Uterus (tissue), 4 donors: Measurements from ENCODE around the gene FZR1. TPM values are rescaled to one million over a fixed set of nuclear protein-coding genes. Genes with fewer than 3 reads are reported as not detected.
A peak's percentile ranks its signal among the peaks of the same experiment; 100 is the strongest.
"Not testable (repeated sequence)": the region's sequence is repeated elsewhere in the genome, so short reads cannot be mapped to it uniquely, and the experiment has no call there.

Experiments used
- DNase-seq, 2 donors: peaks; one replicate each; pipeline ENCODE4 v3.0.0-alpha.2; 2019 to 2020
- H3K27ac ChIP-seq, 2 donors: fragments of 200-600 bp; sonication (generic); 1 replicate in 1 of 2; 2 replicates in 1 of 2; pipeline ENCODE4 v1.5.1; 2016 to 2018
- H3K27me3 ChIP-seq, 2 donors: fragments of 200-600 bp; sonication (generic); one replicate each; pipeline ENCODE4 v1.5.1; 2018 to 2019; ENCODE audit warnings: control low read depth in 1 of 2
- H3K36me3 ChIP-seq, 2 donors: fragments of 200-600 bp; sonication (generic); one replicate each; pipeline ENCODE4 v1.5.1; 2019; ENCODE audit warnings: control low read depth in 1 of 2
- H3K4me1 ChIP-seq, 2 donors: fragments of 200-600 bp; sonication (generic); one replicate each; pipeline ENCODE4 v1.5.1; 2018 to 2019; ENCODE audit warnings: control low read depth in 1 of 2
- H3K4me3 ChIP-seq, 2 donors: fragments of 200-600 bp; sonication (generic); 1 replicate in 1 of 2; 2 replicates in 1 of 2; pipeline ENCODE4 v1.5.1; 2018 to 2019; ENCODE audit warnings: mild to moderate bottlenecking in 1 of 2
- H3K9me3 ChIP-seq, 2 donors: fragments of 200-600 bp; sonication (generic); one replicate each; pipeline ENCODE4 v1.5.1; 2019; ENCODE audit warnings: control low read depth in 1 of 2
- CTCF ChIP-seq, 4 experiments: fragments of 200-600 bp in 2 of 4; fragments of 450-650 bp in 2 of 4; sonication (generic) in 2 of 4; IDR thresholded peaks; one replicate each; pipeline ENCODE4 v1.5.1; 2016 to 2019; ENCODE audit warnings: antibody characterized with exemption in 4 of 4, mild to moderate bottlenecking in 2 of 4, moderate library complexity in 1 of 4
- POLR2A ChIP-seq, 2 donors: fragments of 450-650 bp; IDR thresholded peaks; one replicate each; pipeline ENCODE4 v1.6.1; 2016; ENCODE audit warnings: antibody characterized with exemption in 2 of 2, mild to moderate bottlenecking in 1 of 2, moderate library complexity in 1 of 2
- intact Hi-C: fragments of 100-400 bp; cut with DNase I; formaldehyde crosslinking; loops from one replicate; pipeline ENCODE4 v1.15.1; 2023; ENCODE audit warnings: low total_unique reads
- total RNA-seq, 4 donors: library from RNA; depleted of rRNA in 3 of 4; stranded (reverse); fragments of >200 nt in 3 of 4; gene quantifications; one replicate each; pipeline versions ENCODE4 v1.1.0 to v1.2.4, GENCODE V29; 2014 to 2023
- donor health status: DM: yes; HTN: yes; CAD: no.

Gene FZR1
- total RNA-seq, 4 donors from 2014 or later: 3.8 to 70.8 (median 33.0) TPM

- intact Hi-C loops: no loop called here
These were observed 72.3 kb downstream of the FZR1 start for GRCh38 chr19:3578390-3578789.

GRCh38 chr19:3580156-3580934, 74.2 kb downstream of the FZR1 start:
- Histone ChIP-seq H3K36me3 (no peaks in the 10 kb centered on the region), H3K9me3 (no peaks in the 10 kb centered on the region), H3K27ac (peak overlapping the region; percentile 9 to 11), H3K4me3 (no peak overlapping the region), H3K27me3 (peaks cover 0 to 3% of the 10 kb centered on the region in 2 donors), H3K4me1 (peaks cover 0 to 6% of the 10 kb centered on the region in 2 donors)
- intact Hi-C loops: no loop called here
- TF ChIP-seq POLR2A (IDR thresholded peaks at IDR 0.05) (no peak), CTCF (IDR thresholded peaks at IDR 0.05) (no peak)
- no peak for DNase-seq

More at GRCh38 chr19:3578390-3578789, 72.3 kb downstream of the FZR1 start:
- no peaks in the 10 kb centered on the region for H3K36me3 ChIP-seq
- no peak for DNase-seq
- H3K9me3 ChIP-seq: no peaks in the 10 kb centered on the region
- no peak overlapping the region for H3K27ac ChIP-seq
- H3K4me1 ChIP-seq: peaks cover 0 to 11% of the 10 kb centered on the region in 2 donors
- TF ChIP-seq CTCF (IDR thresholded peaks at IDR 0.05) (no peak), POLR2A (IDR thresholded peaks at IDR 0.05) (no peak)
- no peaks in the 10 kb centered on the region for H3K27me3 ChIP-seq
- no peak overlapping the region for H3K4me3 ChIP-seq

GRCh38 chr19:3581792-3582191, 75.7 kb downstream of the FZR1 start:
- H3K4me3 ChIP-seq, H3K9me3 ChIP-seq, H3K36me3 ChIP-seq, H3K4me1 ChIP-seq, intact Hi-C loops, H3K27me3 ChIP-seq, H3K27ac ChIP-seq, DNase-seq: not testable (repeated sequence)

- intact Hi-C loops, H3K36me3 ChIP-seq, H3K27me3 ChIP-seq, H3K4me3 ChIP-seq, H3K27ac ChIP-seq, H3K4me1 ChIP-seq, H3K9me3 ChIP-seq, DNase-seq: not testable (repeated sequence)
These were observed 78.1 kb downstream of the FZR1 start for GRCh38 chr19:3584036-3584802.

- Histone ChIP-seq H3K27ac (no peak within 1 kb of the TSS), H3K9me3 (no peaks in the 10 kb centered on the region), H3K4me3 (peak within 1 kb of the TSS in 1 of 2 donors; percentile 5), H3K4me1 (no peaks in the 10 kb centered on the region), H3K36me3 (no peaks in the 10 kb centered on the region), H3K27me3 (peaks cover 0 to 3% of the 10 kb centered on the region in 2 donors)
- TF ChIP-seq CTCF (IDR thresholded peaks at IDR 0.05) (no peak), POLR2A (IDR thresholded peaks at IDR 0.05) (no peak)
- DNase-seq: no peak
- intact Hi-C loops: no loop called here
These were observed 79.4 kb downstream of the FZR1 start, which contains the start of gene GIPC3 for GRCh38 chr19:3585301-3586126. GIPC3 (plus strand) TSS chr19:3585478; CDS start chr19:3585598, 120 bp downstream.
